DMS153 (cell line): ENCODE measurements around the gene NME9.
"Not testable (repeated sequence)": the region's sequence is repeated elsewhere in the genome, so short reads cannot be mapped to it uniquely, and the experiment has no call there.

ENCODE experiments used
- DNase-seq: peaks from one replicate; lab custom pipeline; 2025; lab: John Stamatoyannopoulos, UW

Gene NME9

GRCh38 chr3:138329127-138329983 lies at the start of gene NME9:
Gene NME9, minus strand, starts transcription at chr3:138329851. Its CDS starts 516 bp downstream, at chr3:138329335.
- peak; percentile 92 for DNase-seq

- DNase-seq = no peak
Observed at GRCh38 chr3:138378990-138379389, 49.3 kb upstream of the NME9 start.

GRCh38 chr3:138378331-138378730 lies 48.7 kb upstream of the NME9 start:
- DNase-seq = no peak

- DNase-seq = no peak
Observed at GRCh38 chr3:138377804-138378203, 48.2 kb upstream of the NME9 start.

GRCh38 chr3:138377212-138377611 lies 47.6 kb upstream of the NME9 start:
- not testable (repeated sequence) for DNase-seq

GRCh38 chr3:138376663-138377062 lies 47.0 kb upstream of the NME9 start:
- no peak for DNase-seq

- DNase-seq = no peak
Observed at GRCh38 chr3:138375447-138375846, 45.8 kb upstream of the NME9 start.

- DNase-seq = no peak
Observed at GRCh38 chr3:138374573-138375134, 45.0 kb upstream of the NME9 start.

GRCh38 chr3:138373736-138374094 lies 44.1 kb upstream of the NME9 start:
- DNase-seq = no peak

GRCh38 chr3:138373087-138373735 lies 43.6 kb upstream of the NME9 start:
- no peak for DNase-seq

GRCh38 chr3:138371070-138371965 lies 41.7 kb upstream of the NME9 start:
- DNase-seq = no peak

- DNase-seq = no peak
Observed at GRCh38 chr3:138370321-138370720, 40.7 kb upstream of the NME9 start.

GRCh38 chr3:138369151-138369900 lies 39.7 kb upstream of the NME9 start:
- DNase-seq = no peak

- no peak for DNase-seq
Observed at GRCh38 chr3:138367911-138368310, 38.3 kb upstream of the NME9 start.

- no peak for DNase-seq
Observed at GRCh38 chr3:138367326-138367850, 37.7 kb upstream of the NME9 start.

- no peak for DNase-seq
Observed at GRCh38 chr3:138366006-138366759, 36.5 kb upstream of the NME9 start.

- DNase-seq = no peak
Observed at GRCh38 chr3:138365253-138365555, 35.6 kb upstream of the NME9 start.

- no peak for DNase-seq
Observed at GRCh38 chr3:138364356-138365252, 35.0 kb upstream of the NME9 start.

- DNase-seq = no peak
Observed at GRCh38 chr3:138363322-138363721, 33.7 kb upstream of the NME9 start.

- DNase-seq = no peak
Observed at GRCh38 chr3:138362538-138362937, 32.9 kb upstream of the NME9 start.
